Osteoblast (primary cell): ENCODE results near the gene TTC39A. TPM values are rescaled to one million over a fixed set of nuclear protein-coding genes. Genes with fewer than 3 reads are reported as not detected.

Experiments used
- DNase-seq: peaks from one replicate; pipeline ENCODE4 v3.0.0; 2011; ENCODE audit warnings: low spot score, mixed read lengths; ENCODE audit not compliant: insufficient read length; ENCODE audit errors: missing footprints
- H2AFZ ChIP-seq: 2 replicates; pipeline ENCODE4 v1.6.0; 2011; ENCODE audit warnings: mild to moderate bottlenecking, low read length
- H3K27ac ChIP-seq: 2 replicates; pipeline ENCODE4 v1.5.1; 2011; ENCODE audit warnings: mild to moderate bottlenecking, low read depth, low read length, moderate library complexity
- H3K27me3 ChIP-seq: 2 replicates; pipeline ENCODE4 v1.6.0; 2012; ENCODE audit warnings: mild to moderate bottlenecking, control low read depth, inconsistent platforms, low read length, moderate library complexity; ENCODE audit not compliant: insufficient read depth
- H3K36me3 ChIP-seq: 2 replicates; pipeline ENCODE4 v1.5.1; 2011; ENCODE audit warnings: mild to moderate bottlenecking, low read length, control low read depth, moderate library complexity; ENCODE audit not compliant: insufficient read depth
- H3K4me1 ChIP-seq: 2 replicates; pipeline ENCODE4 v1.5.1; 2011; ENCODE audit warnings: mild to moderate bottlenecking, low read length, control low read depth, moderate library complexity; ENCODE audit not compliant: insufficient read depth
- H3K4me2 ChIP-seq: 2 replicates; pipeline ENCODE4 v1.6.0; 2011; ENCODE audit warnings: mild to moderate bottlenecking, low read length; ENCODE audit not compliant: insufficient read depth
- H3K4me3 ChIP-seq: fragments of 200-600 bp; sonication (generic); 3 replicates; pipeline ENCODE4 v1.5.1; 2012; ENCODE audit warnings: mild to moderate bottlenecking, low read length, inconsistent platforms; ENCODE audit not compliant: insufficient read depth
- H3K79me2 ChIP-seq: 2 replicates; pipeline ENCODE4 v1.6.0; 2012; ENCODE audit warnings: mild to moderate bottlenecking, low read length, control low read depth, inconsistent platforms; ENCODE audit not compliant: insufficient read depth
- H3K9me3 ChIP-seq: 2 replicates; pipeline ENCODE4 v1.5.1; 2011; ENCODE audit warnings: low read depth, low read length, control low read depth
- H4K20me1 ChIP-seq: 2 replicates; pipeline ENCODE4 v1.6.0; 2012; ENCODE audit warnings: mild to moderate bottlenecking, low read length, control low read depth; ENCODE audit not compliant: insufficient read depth
- CTCF ChIP-seq: IDR thresholded peaks from 2 replicates; pipeline ENCODE4 v1.5.1; 2011; ENCODE audit warnings: mild to moderate bottlenecking, low read depth, low read length, moderate library complexity; ENCODE audit errors: extremely low read depth
- total RNA-seq: library from RNA; depleted of rRNA; stranded (reverse); fragments of >200 nt; gene quantifications from 2 replicates; pipeline ENCODE4 v1.2.3, GENCODE V29; 2012

The TTC39A gene
- total RNA-seq, 1 donor, result 0.72 TPM

GRCh38 chr1:51354416-51354815 is 24.1 kb upstream of the TTC39A start:
- no peak overlapping the region for H2AFZ ChIP-seq
- no peaks in the 10 kb centered on the region for H3K27me3 ChIP-seq
- no peak for DNase-seq
- no peak overlapping the region for H3K4me2 ChIP-seq
- no peak for TF ChIP-seq CTCF
- H3K36me3 ChIP-seq, result peaks cover 6% of the 10 kb centered on the region
- no peaks in the 10 kb centered on the region for H3K79me2 ChIP-seq
- no peak overlapping the region for H3K27ac ChIP-seq
- no peak overlapping the region for H3K4me3 ChIP-seq
- no peaks in the 10 kb centered on the region for H3K9me3 ChIP-seq
- H4K20me1 ChIP-seq, result no peaks in the 10 kb centered on the region
- no peaks in the 10 kb centered on the region for H3K4me1 ChIP-seq

- Histone ChIP-seq H3K4me1 (no peaks in the 10 kb centered on the region), H3K4me2 (no peak overlapping the region), H3K4me3 (no peak overlapping the region), H3K79me2 (no peaks in the 10 kb centered on the region), H4K20me1 (no peaks in the 10 kb centered on the region), H3K27me3 (no peaks in the 10 kb centered on the region), H3K36me3 (peaks cover 6% of the 10 kb centered on the region), H3K27ac (no peak overlapping the region), H3K9me3 (no peaks in the 10 kb centered on the region), H2AFZ (no peak overlapping the region)
- TF ChIP-seq CTCF, result no peak
- no peak for DNase-seq
Observed at GRCh38 chr1:51351907-51352306, 21.5 kb upstream of the TTC39A start.

GRCh38 chr1:51349862-51350261 is 19.5 kb upstream of the TTC39A start:
- Histone ChIP-seq H3K4me1 (no peaks in the 10 kb centered on the region), H2AFZ (no peak overlapping the region), H3K36me3 (peaks cover 2% of the 10 kb centered on the region), H3K27me3 (peaks cover 20% of the 10 kb centered on the region), H3K27ac (no peak overlapping the region), H4K20me1 (no peaks in the 10 kb centered on the region), H3K79me2 (no peaks in the 10 kb centered on the region), H3K9me3 (no peaks in the 10 kb centered on the region), H3K4me3 (no peak overlapping the region), H3K4me2 (no peak overlapping the region)
- no peak for DNase-seq
- TF ChIP-seq CTCF, result no peak

- Histone ChIP-seq H3K36me3 (no peaks in the 10 kb centered on the region), H3K4me2 (no peak overlapping the region), H2AFZ (no peak overlapping the region), H3K4me1 (no peaks in the 10 kb centered on the region), H4K20me1 (no peaks in the 10 kb centered on the region), H3K4me3 (no peak overlapping the region), H3K27ac (no peak overlapping the region), H3K79me2 (no peaks in the 10 kb centered on the region), H3K9me3 (no peaks in the 10 kb centered on the region), H3K27me3 (peaks cover 38% of the 10 kb centered on the region)
- DNase-seq, result no peak
- no peak for TF ChIP-seq CTCF
Observed at GRCh38 chr1:51348147-51348527, 17.8 kb upstream of the TTC39A start.
